Large intestine (tissue), 3 donors: Measurements from ENCODE around the gene ZNF532. TPM values are rescaled to one million over a fixed set of nuclear protein-coding genes. Genes with fewer than 3 reads are reported as not detected.

Experiments used
- DNase-seq, 2 donors: peaks; one replicate each; pipeline versions ENCODE4 v3.0.0 to v3.0.0-alpha.2; 2013
- H3K27ac ChIP-seq: one replicate; pipeline ENCODE4 v1.5.1; 2013; ENCODE audit warnings: low read length
- H3K27me3 ChIP-seq: 2 replicates; pipeline ENCODE4 v1.6.1; 2013; ENCODE audit warnings: low read length; ENCODE audit not compliant: control insufficient read depth, insufficient read depth
- H3K36me3 ChIP-seq: 2 replicates; pipeline ENCODE4 v1.6.1; 2013; ENCODE audit warnings: low read length; ENCODE audit not compliant: control insufficient read depth, insufficient read depth
- H3K4me1 ChIP-seq: one replicate; pipeline ENCODE4 v1.6.1; 2013; ENCODE audit warnings: low read length; ENCODE audit not compliant: control insufficient read depth, insufficient read depth
- H3K4me3 ChIP-seq: one replicate; pipeline ENCODE4 v1.5.1; 2013; ENCODE audit warnings: low read length
- H3K9me3 ChIP-seq: one replicate; pipeline ENCODE4 v1.6.1; 2013; ENCODE audit warnings: mild to moderate bottlenecking, low read depth, low read length, moderate library complexity; ENCODE audit not compliant: control insufficient read depth
- WGBS: methylation state at CpG from one replicate; pipeline ENCODE4 v1.1.5; 2013; ENCODE audit warnings: low lambda C conversion rate; ENCODE audit not compliant: insufficient coverage; 5-methylcytosine and 5-hydroxymethylcytosine counted together
- polyA plus RNA-seq: library from polyadenylated mRNA; unstranded; fragments of 120-200 nt; gene quantifications from one replicate; pipeline ENCODE4 v1.2.1, GENCODE V29; 2013

ZNF532 gene
- polyA plus RNA-seq, 1 donor: 36.6 TPM

GRCh38 chr18:58900015-58900649, 35.5 kb downstream of the ZNF532 start:
- H3K4me3 ChIP-seq: no peak overlapping the region
- H3K27ac ChIP-seq: no peak overlapping the region
- H3K27me3 ChIP-seq: no peaks in the 10 kb centered on the region
- no peaks in the 10 kb centered on the region for H3K4me1 ChIP-seq
- WGBS: 100% methylated on average over 1 of the region's 11 CpGs
- peaks cover 23% of the 10 kb centered on the region for H3K36me3 ChIP-seq
- no peaks in the 10 kb centered on the region for H3K9me3 ChIP-seq
- no peak for DNase-seq

- no peaks in the 10 kb centered on the region for H3K4me1 ChIP-seq
- WGBS: no CpG with 5 or more reads among the region's 11 CpGs
- H3K9me3 ChIP-seq: no peaks in the 10 kb centered on the region
- no peak overlapping the region for H3K4me3 ChIP-seq
- H3K36me3 ChIP-seq: peaks cover 29% of the 10 kb centered on the region
- H3K27me3 ChIP-seq: no peaks in the 10 kb centered on the region
- no peak for DNase-seq
- no peak overlapping the region for H3K27ac ChIP-seq
These were observed 36.5 kb downstream of the ZNF532 start for GRCh38 chr18:58901143-58901542.

DNA sequence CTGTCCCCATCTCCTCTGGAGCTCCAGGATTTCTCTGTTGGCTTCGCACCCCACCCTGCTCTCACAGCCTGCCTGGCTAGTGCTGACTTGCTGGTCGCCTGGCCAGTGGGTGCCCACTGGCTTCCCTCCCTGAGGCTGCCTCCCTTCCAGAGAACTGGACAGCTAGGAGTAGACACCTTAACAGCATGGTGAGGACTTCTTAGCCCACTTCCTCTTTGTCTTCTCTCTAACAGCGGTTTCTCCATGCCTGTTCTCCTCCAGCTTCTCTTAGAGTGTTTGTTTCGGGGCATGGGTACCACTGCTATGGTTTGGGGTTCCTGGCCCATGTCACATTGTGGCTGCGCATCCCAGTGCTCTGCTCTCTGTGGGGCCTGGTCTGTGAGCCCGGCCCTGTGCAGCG, 37.1 kb downstream of the ZNF532 start:
- H3K27me3 ChIP-seq: no peaks in the 10 kb centered on the region

DNA sequence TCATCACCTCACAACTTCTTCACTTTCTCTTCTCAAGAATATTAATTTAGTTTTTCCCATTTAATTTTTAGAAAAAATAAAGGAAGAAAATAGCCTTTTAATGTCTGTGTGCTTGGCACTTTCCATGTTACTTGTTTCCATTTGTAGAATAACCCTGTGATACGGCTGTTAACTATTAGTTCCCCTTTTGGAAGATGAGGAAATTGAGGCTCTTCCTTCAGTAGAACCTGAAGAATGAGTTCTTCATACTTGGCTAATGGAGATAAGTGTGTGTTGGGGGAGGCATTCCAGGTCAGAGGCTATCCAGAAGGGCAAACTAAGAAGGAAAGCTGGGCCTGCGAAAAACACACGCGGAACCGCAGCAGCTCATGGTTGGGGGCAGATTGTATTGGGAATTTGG, 38.3 kb downstream of the ZNF532 start:
- no CpG with 5 or more reads among the region's 5 CpGs for WGBS
- Histone ChIP-seq H3K4me3 (no peak overlapping the region), H3K27me3 (no peaks in the 10 kb centered on the region), H3K4me1 (no peaks in the 10 kb centered on the region), H3K36me3 (peaks cover 29% of the 10 kb centered on the region), H3K27ac (no peak overlapping the region), H3K9me3 (no peaks in the 10 kb centered on the region)
- DNase-seq: no peak

More for the DNA sequence above, 37.1 kb downstream of the ZNF532 start:
- Histone ChIP-seq H3K9me3 (no peaks in the 10 kb centered on the region), H3K4me1 (no peaks in the 10 kb centered on the region), H3K4me3 (no peak overlapping the region), H3K27ac (no peak overlapping the region), H3K36me3 (peaks cover 29% of the 10 kb centered on the region)
- WGBS: no CpG with 5 or more reads among the region's 7 CpGs
- no peak for DNase-seq

DNA sequence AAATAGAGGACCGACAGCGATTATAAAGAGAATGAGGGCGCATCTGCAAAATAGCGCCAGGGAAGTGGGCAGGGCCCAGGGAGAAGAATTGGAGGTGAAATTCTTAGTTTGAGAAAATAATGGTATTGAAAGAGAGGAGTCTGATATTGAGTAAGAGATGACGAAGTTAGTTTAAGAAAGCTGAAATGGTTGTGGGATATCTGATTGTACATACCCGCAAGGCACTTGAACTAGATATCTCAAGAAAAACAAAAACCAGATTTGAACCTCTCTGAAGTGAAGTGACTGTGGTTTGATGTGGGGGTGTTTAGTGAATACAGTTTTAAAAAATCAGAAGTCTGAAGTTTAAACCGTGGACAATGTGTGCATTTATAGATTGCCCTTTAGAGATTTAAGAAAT, 38.9 kb downstream of the ZNF532 start:
- no peaks in the 10 kb centered on the region for H3K27me3 ChIP-seq
- no peak overlapping the region for H3K4me3 ChIP-seq
- peaks cover 27% of the 10 kb centered on the region for H3K36me3 ChIP-seq
- H3K9me3 ChIP-seq: no peaks in the 10 kb centered on the region
- no peak overlapping the region for H3K27ac ChIP-seq
- no peak for DNase-seq
- WGBS: 100% methylated on average over 7 of the region's 7 CpGs
- H3K4me1 ChIP-seq: no peaks in the 10 kb centered on the region

- no peak for DNase-seq
- 100% methylated on average over 1 of the region's 10 CpGs for WGBS
- Histone ChIP-seq H3K36me3 (peaks cover 18% of the 10 kb centered on the region), H3K4me1 (no peaks in the 10 kb centered on the region), H3K27ac (no peak overlapping the region), H3K9me3 (no peaks in the 10 kb centered on the region), H3K27me3 (no peaks in the 10 kb centered on the region), H3K4me3 (no peak overlapping the region)
These were observed 41.2 kb downstream of the ZNF532 start for GRCh38 chr18:58905777-58906428.

DNA sequence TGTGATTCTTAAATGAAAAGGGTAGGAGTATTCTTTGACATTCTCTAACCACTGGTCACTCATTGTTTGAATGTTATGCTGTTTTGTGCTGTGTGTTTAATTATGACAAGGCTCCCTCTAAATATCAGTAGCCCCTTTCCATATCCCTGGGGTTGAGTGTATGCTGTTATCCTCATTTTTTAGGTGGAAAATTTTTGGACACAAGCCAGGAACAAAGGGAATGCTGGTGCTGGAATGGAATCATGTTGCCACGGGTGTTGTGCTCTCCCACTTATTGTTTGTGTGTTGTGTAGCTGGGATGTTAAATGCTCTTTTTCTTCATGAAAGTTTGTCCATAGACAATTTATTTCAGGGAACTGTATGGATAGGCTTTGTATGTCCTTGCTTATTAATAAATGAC, 43.3 kb downstream of the ZNF532 start:
- no peak overlapping the region for H3K4me3 ChIP-seq
- no peak overlapping the region for H3K27ac ChIP-seq
- H3K9me3 ChIP-seq: no peaks in the 10 kb centered on the region
- no CpG with 5 or more reads among the region's 1 CpG for WGBS
- DNase-seq: no peak
- peaks cover 11% of the 10 kb centered on the region for H3K4me1 ChIP-seq
- peaks cover 13% of the 10 kb centered on the region for H3K36me3 ChIP-seq
- H3K27me3 ChIP-seq: no peaks in the 10 kb centered on the region

- no peak for DNase-seq
- WGBS: no CpG with 5 or more reads among the region's 8 CpGs
- H3K4me3 ChIP-seq: no peak overlapping the region
- H3K27ac ChIP-seq: no peak overlapping the region
- H3K4me1 ChIP-seq: peaks cover 12% of the 10 kb centered on the region
- H3K27me3 ChIP-seq: no peaks in the 10 kb centered on the region
- H3K9me3 ChIP-seq: no peaks in the 10 kb centered on the region
- H3K36me3 ChIP-seq: peaks cover 13% of the 10 kb centered on the region
These were observed 44.8 kb downstream of the ZNF532 start for GRCh38 chr18:58909521-58909920.

DNA sequence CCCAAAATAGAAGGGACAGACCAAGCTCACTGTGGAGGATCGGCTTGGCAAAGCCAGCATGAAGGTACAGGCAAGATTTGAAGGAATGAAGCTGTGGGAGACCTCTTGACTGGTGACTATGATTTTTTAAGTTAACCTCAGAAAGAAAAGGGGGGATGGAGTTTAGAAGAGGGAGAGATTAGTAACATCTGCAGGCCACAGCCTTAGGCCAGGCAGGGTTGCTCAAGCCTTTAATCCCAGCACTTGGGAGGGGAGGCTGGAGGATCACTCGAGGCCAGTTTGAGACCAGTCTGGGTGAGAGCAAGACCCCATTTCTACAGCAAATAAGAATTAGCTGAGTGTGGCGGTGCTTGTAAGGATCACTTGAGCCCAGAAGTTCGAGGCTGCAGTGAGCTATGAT, 46.6 kb downstream of the ZNF532 start:
- peak overlapping the region; percentile 20 for H3K27ac ChIP-seq
- no peaks in the 10 kb centered on the region for H3K27me3 ChIP-seq
- no peak for DNase-seq
- peaks cover 2% of the 10 kb centered on the region for H3K36me3 ChIP-seq
- WGBS: no CpG with 5 or more reads among the region's 4 CpGs
- peaks cover 20% of the 10 kb centered on the region for H3K4me1 ChIP-seq
- H3K4me3 ChIP-seq: no peak overlapping the region
- H3K9me3 ChIP-seq: no peaks in the 10 kb centered on the region

GRCh38 chr18:58911766-58912165, 47.1 kb downstream of the ZNF532 start:
- Histone ChIP-seq H3K9me3 (no peaks in the 10 kb centered on the region), H3K27me3 (no peaks in the 10 kb centered on the region), H3K36me3 (peaks cover 2% of the 10 kb centered on the region), H3K27ac (peak overlapping the region; percentile 29), H3K4me3 (no peak overlapping the region), H3K4me1 (peaks cover 20% of the 10 kb centered on the region)
- DNase-seq: peak; percentile 13 to 50
- whole genome bisulfite sequencing: no CpG with 5 or more reads among the region's 8 CpGs
